B cell (primary cell): Measurements from ENCODE around the gene ATAT1. TPM values are rescaled to one million over a fixed set of nuclear protein-coding genes. Genes with fewer than 3 reads are reported as not detected.

Experiments used
- ATAC-seq: fragments of 200-7000 bp; cut with Tn5 transposase; one replicate; pipeline ENCODE4 v1.10.0; 2021; ENCODE audit warnings: low read depth, mild to moderate bottlenecking, moderate number of reproducible peaks, moderate library complexity
- CTCF ChIA-PET: fragments of 350-600 bp; sonication (Branson Sonifier 250); formaldehyde crosslinking; loops from one replicate; lab custom pipeline; 2021; ENCODE audit warnings: antibody characterized with exemption, inconsistent platforms; lab: Charles Lee
- POLR2A ChIA-PET: fragments of 350-600 bp; sonication (Branson Sonifier 250); formaldehyde crosslinking; loops from one replicate; lab custom pipeline; 2021; ENCODE audit warnings: antibody characterized with exemption; lab: Charles Lee
- DNase-seq: peaks from one replicate; pipeline ENCODE4 v3.0.0; 2013
- H2AFZ ChIP-seq: 2 replicates; pipeline ENCODE4 v1.6.1; 2012; ENCODE audit warnings: mild to moderate bottlenecking, low read depth, low read length; ENCODE audit not compliant: insufficient read depth, poor library complexity, severe bottlenecking
- H3K27ac ChIP-seq, 2 donors: 1 replicate in 1 of 2; 2 replicates in 1 of 2; pipeline ENCODE4 v1.5.1; 2012 to 2013; ENCODE audit warnings: low read length in 2 of 2, mild to moderate bottlenecking in 2 of 2, moderate library complexity in 1 of 2
- H3K27me3 ChIP-seq, 4 experiments: fragments of 200-600 bp in 1 of 4; sonication (generic) in 1 of 4; replicated peaks in 1 of 4; 1 replicate in 2 of 4; 2 replicates in 2 of 4; pipeline versions ENCODE4 v1.6.1 to v1.7.0; 2013 to 2016; ENCODE audit warnings: low read length in 3 of 4, mild to moderate bottlenecking in 2 of 4, mixed read lengths in 1 of 4, moderate library complexity in 1 of 4; ENCODE audit not compliant: insufficient read depth in 4 of 4, control insufficient read depth in 3 of 4; ENCODE audit errors: control extremely low read depth in 1 of 4
- H3K36me3 ChIP-seq, 2 experiments: replicated peaks in 1 of 2; 1 replicate in 1 of 2; 2 replicates in 1 of 2; pipeline versions ENCODE4 v1.6.1 to v1.7.1; 2013; ENCODE audit warnings: low read length in 1 of 2; ENCODE audit not compliant: insufficient read depth in 2 of 2, control insufficient read depth in 1 of 2; ENCODE audit errors: control extremely low read depth in 1 of 2, extremely low read depth in 1 of 2
- H3K4me1 ChIP-seq, 2 donors: fragments of 200-600 bp in 1 of 2; sonication (generic) in 1 of 2; 1 replicate in 1 of 2; 2 replicates in 1 of 2; pipeline versions ENCODE4 v1.5.1 to v1.6.1; 2013 to 2017; ENCODE audit warnings: low read length in 2 of 2; ENCODE audit not compliant: control insufficient read depth in 2 of 2, insufficient read depth in 2 of 2
- H3K4me2 ChIP-seq: replicated peaks from 2 replicates; pipeline ENCODE3; 2012; ENCODE audit warnings: mild to moderate bottlenecking, low read depth, low read length; ENCODE audit not compliant: poor library complexity, severe bottlenecking
- H3K4me3 ChIP-seq, 5 experiments: fragments of 200-600 bp in 1 of 5; sonication (generic) in 1 of 5; 1 replicate in 3 of 5; 2 replicates in 2 of 5; pipeline versions ENCODE4 v1.5.1 to v1.7.0; 2011 to 2016; ENCODE audit warnings: low read length in 4 of 5, mild to moderate bottlenecking in 4 of 5, low read depth in 2 of 5, control low read depth in 1 of 5, moderate library complexity in 1 of 5; ENCODE audit not compliant: insufficient read depth in 1 of 5; ENCODE audit errors: control extremely low read depth in 1 of 5, extremely low read depth in 1 of 5
- H3K79me2 ChIP-seq: fragments of 200-600 bp; sonication (generic); one replicate; pipeline ENCODE4 v1.6.0; 2016; ENCODE audit warnings: low read length; ENCODE audit not compliant: control insufficient read depth, insufficient read depth
- H3K9ac ChIP-seq: fragments of 200-600 bp; sonication (generic); 2 replicates; pipeline ENCODE4 v1.6.1; 2017; ENCODE audit warnings: mild to moderate bottlenecking, low read length, moderate library complexity
- H3K9me3 ChIP-seq, 3 donors: one replicate each; pipeline versions ENCODE4 v1.6.1 to v1.7.1; 2013; ENCODE audit warnings: low read length in 2 of 3; ENCODE audit not compliant: control insufficient read depth in 2 of 3, insufficient read depth in 1 of 3; ENCODE audit errors: control extremely low read depth in 1 of 3
- H4K20me1 ChIP-seq: 2 replicates; pipeline ENCODE4 v1.6.0; 2012; ENCODE audit warnings: mild to moderate bottlenecking, low read length; ENCODE audit not compliant: insufficient read depth, control insufficient read depth, poor library complexity, severe bottlenecking
- H3K27ac Mint-ChIP-seq: one replicate; pipeline ENCODE4 v1.8.0; 2021; ENCODE audit warnings: mixed read lengths
- H3K27me3 Mint-ChIP-seq: one replicate; pipeline ENCODE4 v1.8.0; 2021; ENCODE audit warnings: mixed read lengths
- H3K4me1 Mint-ChIP-seq: one replicate; pipeline ENCODE4 v1.8.0; 2021; ENCODE audit warnings: mixed read lengths
- H3K4me3 Mint-ChIP-seq: one replicate; pipeline ENCODE4 v1.8.0; 2021; ENCODE audit warnings: mixed read lengths
- H3K9me3 Mint-ChIP-seq: one replicate; pipeline ENCODE4 v1.8.0; 2022; ENCODE audit warnings: mixed read lengths; ENCODE audit not compliant: insufficient read depth
- EZH2 ChIP-seq: IDR thresholded peaks from 2 replicates; pipeline ENCODE4 v1.6.1; 2012; ENCODE audit warnings: borderline replicate concordance, low read depth, mild to moderate bottlenecking, moderate library complexity, low read length; ENCODE audit not compliant: insufficient read depth, poor library complexity, severe bottlenecking
- WGBS: methylation state at CpG from one replicate; pipeline ENCODE4 v1.1.5; 2013; ENCODE audit warnings: missing lambda C conversion rate; ENCODE audit not compliant: insufficient coverage; 5-methylcytosine and 5-hydroxymethylcytosine counted together
- intact Hi-C: fragments of 100-400 bp; cut with micrococcal nuclease; formaldehyde crosslinking; loops from one replicate; pipeline ENCODE4 v1.10.0; 2022
- polyA plus RNA-seq: library from polyadenylated mRNA; depleted of rRNA; stranded (reverse); fragments of >200 nt; gene quantifications from 2 replicates; pipeline ENCODE4 v1.2.3, GENCODE V29; 2012
- total RNA-seq, 2 donors: library from RNA; stranded (reverse); fragments of 120-200 nt in 1 of 2; gene quantifications; 1 replicate in 1 of 2; 2 replicates in 1 of 2; pipeline versions ENCODE4 v1.2.3 to v1.2.4, GENCODE V29; 2013 to 2022
- TF ChIP-seq, protein P1 (sequence below): fragments of 200-600 bp; IDR thresholded peaks from one replicate; pipeline ENCODE4 v1.8.0; 2022; ENCODE audit warnings: antibody characterized with exemption, mild to moderate bottlenecking

The ATAT1 gene
- total and polyA plus RNA-seq, 2 donors (not counting 1 experiment from before 2014, with no cell fraction given), result 15.7 to 21.5 TPM

DNA sequence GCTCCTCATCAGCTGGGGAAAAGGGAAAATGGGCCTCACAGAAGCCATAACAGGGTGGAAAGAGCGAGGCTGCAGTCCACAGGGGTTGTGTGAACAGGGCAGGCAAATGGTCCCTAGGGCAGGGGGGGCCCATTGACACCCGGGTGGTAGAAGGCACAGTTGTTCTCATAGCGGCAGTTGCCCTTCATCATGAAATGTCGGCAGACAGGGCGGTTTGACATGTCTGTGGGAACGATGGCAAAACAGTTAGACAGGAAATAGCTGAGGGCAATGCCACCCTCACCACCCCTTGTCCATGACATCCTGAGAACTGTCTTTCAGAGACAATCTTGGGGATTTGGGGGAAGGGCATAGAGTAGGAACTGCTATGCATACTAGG is 25.2 kb upstream of the ATAT1 start:
- intact Hi-C loops, result no loop called here
- 63% methylated on average over 3 of the region's 6 CpGs for WGBS
- H3K79me2 ChIP-seq, result peaks cover 14% of the 10 kb centered on the region
- no peaks in the 10 kb centered on the region for H3K27me3 ChIP-seq
- H3K9me3 ChIP-seq, result no peaks in the 10 kb centered on the region
- H3K36me3 ChIP-seq, result peaks cover 6 to 61% of the 10 kb centered on the region in 2 experiments
- H2AFZ ChIP-seq, result no peak overlapping the region
- Mint-ChIP-seq H3K27me3 (no peaks in the 10 kb centered on the region), H3K9me3 (no peaks in the 10 kb centered on the region), H3K4me3 (no peak overlapping the region), H3K4me1 (peaks cover 7% of the 10 kb centered on the region), H3K27ac (no peak overlapping the region)
- ATAC-seq (no peak), DNase-seq (no peak)
- no peak overlapping the region for H3K4me3 ChIP-seq
- TF ChIP-seq, protein P1, sequence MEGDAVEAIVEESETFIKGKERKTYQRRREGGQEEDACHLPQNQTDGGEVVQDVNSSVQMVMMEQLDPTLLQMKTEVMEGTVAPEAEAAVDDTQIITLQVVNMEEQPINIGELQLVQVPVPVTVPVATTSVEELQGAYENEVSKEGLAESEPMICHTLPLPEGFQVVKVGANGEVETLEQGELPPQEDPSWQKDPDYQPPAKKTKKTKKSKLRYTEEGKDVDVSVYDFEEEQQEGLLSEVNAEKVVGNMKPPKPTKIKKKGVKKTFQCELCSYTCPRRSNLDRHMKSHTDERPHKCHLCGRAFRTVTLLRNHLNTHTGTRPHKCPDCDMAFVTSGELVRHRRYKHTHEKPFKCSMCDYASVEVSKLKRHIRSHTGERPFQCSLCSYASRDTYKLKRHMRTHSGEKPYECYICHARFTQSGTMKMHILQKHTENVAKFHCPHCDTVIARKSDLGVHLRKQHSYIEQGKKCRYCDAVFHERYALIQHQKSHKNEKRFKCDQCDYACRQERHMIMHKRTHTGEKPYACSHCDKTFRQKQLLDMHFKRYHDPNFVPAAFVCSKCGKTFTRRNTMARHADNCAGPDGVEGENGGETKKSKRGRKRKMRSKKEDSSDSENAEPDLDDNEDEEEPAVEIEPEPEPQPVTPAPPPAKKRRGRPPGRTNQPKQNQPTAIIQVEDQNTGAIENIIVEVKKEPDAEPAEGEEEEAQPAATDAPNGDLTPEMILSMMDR, result no peak
- no peak for TF ChIP-seq EZH2
- H3K9ac ChIP-seq, result no peak overlapping the region
- H3K4me1 ChIP-seq, result peaks cover 0 to 6% of the 10 kb centered on the region in 2 donors
- peaks cover 40% of the 10 kb centered on the region for H4K20me1 ChIP-seq
- H3K27ac ChIP-seq, result no peak overlapping the region
- ChIA-PET POLR2A (interaction anchor here (1.1 kb wide), 1 partner anchor 13 kb away, joined by 5 read pairs; no protein-coding TSS in a partner anchor), CTCF (interaction anchor here (1.0 to 12.2 kb wide), 5 partner anchors 10 to 129 kb away, joined by 3 to 295 read pairs (median 7); no protein-coding TSS in a partner anchor)
- no peak overlapping the region for H3K4me2 ChIP-seq

DNA sequence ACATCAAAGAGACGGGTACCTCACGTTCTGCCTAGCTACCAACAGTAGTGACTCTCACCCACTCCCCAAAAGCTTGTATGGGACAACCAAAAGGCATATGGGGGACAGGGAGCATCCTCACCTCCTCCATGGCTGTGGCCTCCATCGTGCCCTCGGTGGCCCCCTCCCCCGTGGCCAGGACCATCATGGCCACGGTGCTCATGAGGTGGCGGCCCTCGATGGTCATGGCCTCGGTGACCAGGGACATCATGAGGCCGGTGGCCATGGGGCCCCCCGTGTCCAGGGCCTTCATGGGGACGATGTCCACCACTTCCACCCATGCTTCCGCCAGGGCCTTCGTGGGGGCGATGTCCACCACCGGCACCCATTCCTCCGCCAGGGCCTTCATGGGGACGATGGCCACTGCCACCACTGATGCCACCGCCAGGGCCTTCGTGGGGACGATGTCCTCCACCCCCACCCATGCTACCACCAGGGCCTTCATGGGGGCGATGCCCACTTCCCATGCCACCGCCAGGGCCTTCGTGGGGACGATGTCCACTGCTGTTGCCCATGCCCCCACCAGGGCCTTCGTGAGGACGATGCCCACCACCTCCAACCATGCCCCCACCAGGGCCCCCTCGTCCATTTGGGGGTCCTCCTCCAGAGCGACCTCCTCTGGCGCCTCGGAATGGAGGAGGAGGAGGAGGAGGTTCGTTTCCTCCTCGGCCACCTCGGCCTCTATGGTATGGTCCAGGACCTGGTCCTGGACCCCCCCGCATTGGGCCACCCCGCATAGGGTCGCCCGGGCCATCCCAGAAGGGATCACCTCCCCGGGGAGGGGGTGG is 24.6 kb upstream of the ATAT1 start:
- Histone ChIP-seq H3K4me1 (peaks cover 0 to 6% of the 10 kb centered on the region in 2 donors), H3K9me3 (no peaks in the 10 kb centered on the region), H2AFZ (no peak overlapping the region), H3K4me3 (no peak overlapping the region), H3K36me3 (peaks cover 6 to 67% of the 10 kb centered on the region in 2 experiments), H3K27ac (no peak overlapping the region), H4K20me1 (peaks cover 43% of the 10 kb centered on the region), H3K79me2 (peaks cover 19% of the 10 kb centered on the region), H3K4me2 (no peak overlapping the region), H3K27me3 (no peaks in the 10 kb centered on the region), H3K9ac (no peak overlapping the region)
- DNase-seq (no peak), ATAC-seq (no peak)
- TF ChIP-seq, protein P1, result no peak
- no peak for TF ChIP-seq EZH2
- H3K27ac Mint-ChIP-seq, result no peak overlapping the region
- no peak overlapping the region for H3K4me3 Mint-ChIP-seq
- H3K9me3 Mint-ChIP-seq, result no peaks in the 10 kb centered on the region
- 97% methylated on average over 25 of the region's 39 CpGs for WGBS
- H3K4me1 Mint-ChIP-seq, result peaks cover 10% of the 10 kb centered on the region
- CTCF ChIA-PET, result interaction anchor here (1.0 to 12.2 kb wide), 5 partner anchors 10 to 129 kb away, joined by 3 to 295 read pairs (median 7); no protein-coding TSS in a partner anchor
- no peaks in the 10 kb centered on the region for H3K27me3 Mint-ChIP-seq
- intact Hi-C loops, result no loop called here
- POLR2A ChIA-PET, result interaction anchor here (1.1 kb wide), 1 partner anchor 13 kb away, joined by 5 read pairs; no protein-coding TSS in a partner anchor
